Jurkat, Clone E6-1 (cell line): Measurements from ENCODE around the gene G2E3.
A peak's percentile ranks its signal among the peaks of the same experiment; 100 is the strongest.
"Not testable (repeated sequence)": the region's sequence is repeated elsewhere in the genome, so short reads cannot be mapped to it uniquely, and the experiment has no call there.

Experiments
- DNase-seq: peaks from one replicate; pipeline ENCODE4 v3.0.0-alpha.2; 2011; ENCODE audit warnings: low read depth, low spot score
- H3K4me3 ChIP-seq: 2 replicates; pipeline ENCODE4 v1.5.1; 2011; ENCODE audit warnings: mild to moderate bottlenecking, low read length, control low read depth, moderate library complexity

The G2E3 gene

GRCh38 chr14:30588873-30589272, 29.9 kb downstream of the G2E3 start:
- DNase-seq: no peak
- no peak overlapping the region for H3K4me3 ChIP-seq

- no peak for DNase-seq
- no peak overlapping the region for H3K4me3 ChIP-seq
Observed at GRCh38 chr14:30596935-30597334, 38.0 kb downstream of the G2E3 start.

- no peak for DNase-seq
- H3K4me3 ChIP-seq: no peak overlapping the region
Observed at GRCh38 chr14:30597504-30597903, 38.5 kb downstream of the G2E3 start.

GRCh38 chr14:30600922-30601918, 42.3 kb downstream of the G2E3 start:
- DNase-seq: no peak
- H3K4me3 ChIP-seq: no peak overlapping the region

- no peak for DNase-seq
- no peak overlapping the region for H3K4me3 ChIP-seq
Observed at GRCh38 chr14:30603402-30603801, 44.4 kb downstream of the G2E3 start.

- not testable (repeated sequence) for DNase-seq, H3K4me3 ChIP-seq
Observed at GRCh38 chr14:30604696-30605095, 45.7 kb downstream of the G2E3 start.

GRCh38 chr14:30607156-30607780, 48.3 kb downstream of the G2E3 start:
- DNase-seq: no peak
- no peak overlapping the region for H3K4me3 ChIP-seq

- no peak overlapping the region for H3K4me3 ChIP-seq
Observed at GRCh38 chr14:30608533-30609006, 49.6 kb downstream of the G2E3 start.

GRCh38 chr14:30610787-30611343, 51.9 kb downstream of the G2E3 start:
- DNase-seq: peak; percentile 12
- H3K4me3 ChIP-seq: no peak overlapping the region

More at GRCh38 chr14:30608533-30609006, 49.6 kb downstream of the G2E3 start:
- no peak for DNase-seq

GRCh38 chr14:30614155-30614554, 55.2 kb downstream of the G2E3 start:
- DNase-seq: no peak
- no peak overlapping the region for H3K4me3 ChIP-seq

GRCh38 chr14:30620178-30620577, 61.2 kb downstream of the G2E3 start:
- no peak overlapping the region for H3K4me3 ChIP-seq
- DNase-seq: no peak

- peak overlapping the region; percentile 91 for H3K4me3 ChIP-seq
- no peak for DNase-seq
Observed at GRCh38 chr14:30621354-30621939, 62.5 kb downstream of the G2E3 start.

GRCh38 chr14:30621940-30622830, 63.2 kb downstream of the G2E3 start, which contains the start of gene SCFD1:
SCFD1 (plus strand) TSS chr14:30622319; CDS start chr14:30622339, 20 bp downstream.
- peak within 1 kb of the TSS; percentile 91 for H3K4me3 ChIP-seq
- peak; percentile 87 for DNase-seq

- DNase-seq: no peak
- peak overlapping the region; percentile 91 for H3K4me3 ChIP-seq
Observed at GRCh38 chr14:30623412-30624131, 64.6 kb downstream of the G2E3 start.

- no peak overlapping the region for H3K4me3 ChIP-seq
- no peak for DNase-seq
Observed at GRCh38 chr14:30624132-30624423, 65.1 kb downstream of the G2E3 start.

- no peak overlapping the region for H3K4me3 ChIP-seq
- no peak for DNase-seq
Observed at GRCh38 chr14:30625533-30625932, 66.6 kb downstream of the G2E3 start.

- not testable (repeated sequence) for DNase-seq
Observed at GRCh38 chr14:30629432-30629831, 70.5 kb downstream of the G2E3 start.

GRCh38 chr14:30630248-30630647, 71.3 kb downstream of the G2E3 start:
- DNase-seq: no peak
- H3K4me3 ChIP-seq: no peak overlapping the region

More at GRCh38 chr14:30629432-30629831, 70.5 kb downstream of the G2E3 start:
- not testable (repeated sequence) for H3K4me3 ChIP-seq
